ENCODE data around the gene C1orf141.
"Not testable (repeated sequence)": the region's sequence is repeated elsewhere in the genome, so short reads cannot be mapped to it uniquely, and the experiment has no call there.

The C1orf141 gene

DNA sequence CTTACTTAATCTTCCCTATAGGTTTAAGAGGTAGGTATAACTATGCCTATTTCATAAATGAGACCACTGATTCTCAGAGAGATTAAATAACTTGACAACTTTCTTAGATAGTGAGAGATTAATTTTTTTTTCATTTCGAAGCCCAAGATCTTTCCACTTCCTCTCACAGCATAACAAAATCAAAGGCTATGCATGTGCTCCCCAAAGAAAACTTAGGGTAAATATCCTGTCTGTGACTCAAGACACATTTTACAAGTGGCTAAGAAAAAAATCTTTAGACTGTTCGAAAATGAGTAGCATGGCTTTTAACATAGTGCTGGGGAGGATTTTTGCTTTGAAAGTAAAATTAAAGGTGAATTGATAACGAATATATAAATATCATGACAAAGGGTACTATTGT, 8.2 kb upstream of the C1orf141 start:
- DNase-seq (ENCODE audit: low spot score): no peak

DNA sequence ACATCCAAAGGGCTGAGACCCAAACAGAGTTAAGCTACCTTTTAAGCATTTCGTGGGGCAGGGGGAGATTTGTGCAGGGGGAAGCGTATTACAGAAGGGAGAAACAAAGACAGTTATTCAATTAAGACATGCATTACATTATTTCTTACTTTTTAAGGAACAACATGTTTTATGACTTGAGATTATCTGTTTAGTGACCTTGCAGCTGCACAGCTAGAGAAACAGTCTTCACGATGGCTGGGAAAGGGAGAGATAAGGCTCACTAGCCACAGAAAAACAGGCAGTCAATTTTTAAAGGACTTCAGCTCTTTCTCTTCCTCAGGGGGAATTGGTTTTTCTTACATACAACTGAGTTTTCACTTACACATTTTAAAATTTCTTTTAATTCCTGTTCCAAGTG, 7.1 kb upstream of the C1orf141 start:
- not testable (repeated sequence) for DNase-seq (ENCODE audit: low spot score)

DNA sequence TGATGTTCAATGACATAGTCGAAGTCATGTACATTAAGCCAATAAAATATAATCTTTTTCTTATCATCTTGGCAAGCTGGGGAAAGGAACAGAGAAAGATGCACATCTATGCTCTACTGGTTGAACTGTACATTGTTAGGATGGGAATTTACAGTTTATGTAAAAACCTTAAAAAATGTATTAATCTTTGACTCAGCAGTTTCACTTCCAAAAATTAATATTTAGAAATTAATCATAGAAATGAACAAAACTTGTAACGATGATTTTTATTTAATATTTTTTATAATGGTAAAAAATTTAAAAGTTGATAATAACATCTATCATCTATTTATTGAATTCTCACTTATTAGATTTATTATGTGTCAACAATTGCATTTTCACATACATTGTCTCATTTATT, 5.7 kb upstream of the C1orf141 start:
- no peak for DNase-seq (ENCODE audit: low spot score)

DNA sequence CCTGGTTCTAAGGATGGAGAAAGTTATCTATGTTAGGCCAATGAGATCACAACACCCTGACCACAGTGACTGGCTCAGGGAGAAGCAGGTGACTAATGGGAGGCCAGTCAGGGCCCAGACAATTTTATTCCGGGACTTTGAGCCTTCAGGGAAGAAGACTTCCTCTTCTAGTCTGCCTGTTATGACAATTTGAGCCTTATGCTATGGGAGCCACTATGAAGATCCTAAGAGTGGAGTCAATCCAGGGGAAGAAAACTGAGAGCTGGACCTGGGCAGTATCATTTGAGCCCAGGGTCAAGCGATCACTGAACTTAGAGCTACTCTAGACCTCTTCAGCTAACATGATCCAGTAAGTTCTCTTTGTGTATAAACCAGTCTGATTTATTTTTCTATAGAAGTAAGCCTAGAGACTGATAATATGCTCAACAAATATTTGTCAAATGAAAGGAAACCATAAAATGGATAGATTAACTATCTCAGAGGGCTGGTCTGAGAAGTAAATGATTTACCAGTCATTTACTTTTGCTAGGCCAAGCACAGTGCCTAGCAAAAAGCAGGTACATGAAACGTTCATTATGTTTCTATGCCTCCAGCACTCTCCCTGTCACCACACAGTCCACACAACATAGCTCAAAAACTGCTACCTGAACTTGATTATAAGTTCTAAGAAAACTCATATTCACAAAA, 4.2 kb upstream of the C1orf141 start:
- no peak for DNase-seq (ENCODE audit: low spot score)

DNA sequence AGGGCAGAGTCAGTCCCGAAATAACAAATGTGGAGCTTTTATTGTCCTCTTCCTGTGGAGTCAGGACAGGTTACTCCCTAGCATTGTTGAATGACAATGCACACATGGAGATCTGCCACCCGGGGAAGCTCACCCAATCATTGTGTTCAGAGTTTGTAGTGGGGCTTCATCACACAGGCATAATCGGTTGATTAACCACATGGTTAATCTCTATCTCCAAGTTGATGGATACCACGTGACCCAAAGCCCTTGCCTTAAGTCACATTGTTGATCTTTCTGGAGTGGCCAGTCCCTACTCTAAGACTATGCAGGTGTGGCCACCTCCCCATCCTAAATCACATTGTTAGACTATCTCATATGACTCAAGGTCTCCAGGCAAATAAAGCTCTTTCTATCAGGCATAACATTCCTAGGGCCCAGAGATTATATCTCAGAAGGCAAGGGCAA, 2.6 kb upstream of the C1orf141 start:
- no peak for DNase-seq (ENCODE audit: low spot score)

DNA sequence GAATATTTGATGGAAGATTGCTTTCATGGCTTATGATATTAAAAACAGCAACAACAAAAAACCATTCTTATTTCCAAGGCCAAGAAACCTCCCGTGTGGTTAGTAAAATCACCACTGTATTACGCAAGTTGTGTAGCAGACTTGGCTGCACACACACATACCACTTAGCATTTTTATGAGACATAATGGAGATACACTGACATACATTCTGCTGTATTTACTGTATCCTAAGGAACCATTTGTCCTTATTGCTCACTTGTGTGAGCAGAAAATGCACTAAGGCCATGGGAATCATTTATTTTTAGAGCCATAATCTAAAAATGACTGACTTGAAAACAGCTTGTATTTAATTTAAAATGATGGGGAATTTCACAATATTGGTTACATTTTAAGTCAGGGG, 584 bp upstream of the C1orf141 start:
- no peak for DNase-seq (ENCODE audit: low spot score)

DNA sequence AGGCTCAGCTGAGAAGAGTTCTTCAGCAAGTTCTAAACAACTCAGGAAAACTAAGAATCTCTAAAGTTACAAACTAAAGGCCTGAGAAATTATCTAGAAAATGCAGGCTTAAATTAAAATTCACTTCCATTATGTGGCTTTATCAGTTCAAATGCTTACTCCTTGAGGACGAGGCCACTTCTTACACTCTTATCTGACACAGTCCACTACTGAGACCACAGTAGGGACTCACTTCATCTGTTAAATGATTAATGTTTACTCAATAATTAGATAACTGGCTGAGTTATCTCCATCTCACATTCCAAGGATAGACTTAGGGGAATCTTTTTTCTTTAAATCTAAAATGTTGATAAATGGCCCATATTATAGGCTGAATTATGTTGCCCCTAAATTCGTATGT, 1.6 kb downstream of the C1orf141 start:
- DNase-seq (ENCODE audit: low spot score): no peak

DNA sequence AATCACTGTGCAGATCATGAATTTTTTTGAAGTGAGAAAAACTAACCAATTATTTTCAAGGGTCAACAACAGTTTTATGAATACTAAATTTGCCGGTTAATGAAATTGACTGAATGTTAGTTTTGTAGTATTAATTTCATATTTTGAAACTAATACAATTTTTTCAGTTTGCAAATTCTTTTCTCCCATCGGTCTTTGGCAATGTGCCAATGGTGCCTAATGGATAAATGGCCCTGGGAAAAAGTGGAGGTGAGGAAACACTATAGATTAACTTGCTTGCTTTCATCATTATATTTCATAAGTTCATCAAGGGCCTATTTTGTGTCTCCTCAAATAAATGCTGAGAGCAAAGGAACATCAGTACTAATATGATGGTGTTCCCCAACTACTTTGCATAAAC, 4.1 kb downstream of the C1orf141 start:
- DNase-seq (ENCODE audit: low spot score): no peak

DNA sequence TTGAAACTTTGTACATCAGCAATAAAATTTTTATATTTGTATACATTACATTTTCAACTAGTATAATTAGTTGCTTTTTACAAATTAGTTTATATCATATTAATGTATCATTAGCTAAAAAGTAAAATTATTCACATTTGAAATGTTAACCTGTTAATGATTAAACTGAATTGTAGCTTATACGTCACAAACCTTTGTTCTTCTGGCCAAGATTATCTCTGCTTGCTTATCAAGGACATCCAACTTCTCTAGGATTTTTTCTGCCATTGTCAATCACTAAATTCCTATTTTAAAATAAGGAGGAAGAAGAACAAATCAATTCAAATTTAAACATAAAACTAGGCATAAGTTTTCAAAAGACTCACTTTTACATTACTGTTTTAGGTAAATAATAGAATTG, 7.8 kb downstream of the C1orf141 start:
- no peak for DNase-seq (ENCODE audit: low spot score)

DNA sequence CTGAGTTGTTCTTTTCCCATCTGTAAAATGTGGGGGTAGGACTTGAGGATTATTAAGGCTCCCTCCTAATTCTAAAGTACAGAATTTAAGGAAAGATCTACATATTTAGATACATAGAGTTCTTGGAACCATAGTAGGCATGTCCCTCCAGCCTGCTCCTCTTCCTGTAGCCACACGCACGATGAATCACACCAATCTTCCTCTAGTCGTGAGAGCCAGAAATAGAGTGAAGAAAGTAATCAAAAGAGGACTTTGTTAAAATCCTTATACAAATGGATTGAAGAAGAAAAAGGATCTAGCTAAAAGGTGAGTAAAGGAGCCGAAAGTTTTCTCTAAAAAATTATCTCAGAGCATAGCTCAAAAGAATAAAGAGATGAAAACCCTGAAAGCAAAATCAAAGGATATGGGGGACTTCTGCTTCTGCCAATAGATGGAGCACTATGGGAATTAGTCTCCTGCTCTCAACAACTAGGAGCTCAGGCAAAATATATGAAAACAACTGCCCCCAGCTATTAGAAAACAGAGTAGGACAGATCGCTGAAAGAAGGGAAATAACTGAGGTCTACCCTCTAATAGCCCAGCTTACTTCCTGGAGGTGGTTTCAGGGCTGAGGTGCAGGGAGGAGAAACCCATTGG, 8.5 kb downstream of the C1orf141 start:
- DNase-seq (ENCODE audit: low spot score): no peak

DNA sequence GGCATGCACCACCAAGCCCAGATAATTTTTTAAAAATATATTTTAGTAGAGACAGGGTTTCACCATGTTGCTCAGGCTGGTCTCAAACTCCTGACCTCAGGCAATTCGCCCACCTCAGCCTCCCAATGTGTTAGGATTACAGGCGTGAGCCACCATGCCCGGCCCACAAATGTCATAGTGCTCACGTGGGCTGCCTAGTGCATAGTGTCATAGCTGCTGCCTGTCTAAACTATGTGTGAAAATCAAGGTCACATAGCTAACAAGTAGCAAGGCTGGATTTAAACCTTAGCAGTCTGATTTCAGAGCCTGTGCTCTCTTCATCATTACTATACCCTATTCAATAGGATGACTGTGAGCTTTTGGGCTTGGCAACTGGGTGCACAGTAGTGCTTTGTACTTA, 10.3 kb downstream of the C1orf141 start:
- DNase-seq (ENCODE audit: low spot score): no peak

DNA sequence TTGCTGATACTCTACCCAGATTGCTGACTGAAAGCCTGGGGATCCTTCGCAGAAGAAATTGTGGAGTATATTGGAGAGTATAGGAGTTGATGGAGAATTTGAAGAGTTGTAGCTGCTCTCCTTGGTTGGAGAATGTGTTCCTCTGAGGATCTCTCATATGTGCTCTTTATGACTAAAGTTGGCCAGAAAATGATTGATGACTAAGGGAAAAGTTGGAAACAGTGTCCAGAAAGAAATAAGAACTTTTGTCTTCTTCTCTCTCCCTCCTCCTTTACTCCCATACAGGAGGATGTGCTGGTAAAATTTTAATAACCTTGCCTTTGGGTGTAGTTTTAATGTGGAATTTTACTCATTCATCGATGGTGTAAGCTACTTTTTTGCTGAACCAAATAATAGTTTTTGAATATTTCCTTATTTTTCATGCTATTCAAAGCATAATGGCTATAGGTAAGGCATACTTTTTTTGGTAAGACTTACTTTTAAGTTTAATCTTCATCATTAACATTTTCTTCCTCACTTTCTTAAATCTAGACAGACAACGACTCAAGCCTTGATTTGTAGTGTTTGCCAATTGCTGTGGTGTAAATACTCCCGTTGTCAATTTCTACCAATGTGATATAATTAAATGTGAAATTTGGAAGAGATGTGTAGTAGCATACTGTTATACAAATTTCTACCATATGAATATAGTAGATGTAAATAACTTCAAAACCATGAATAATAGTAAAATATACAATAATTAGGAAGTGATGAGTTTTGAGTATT, 13.7 kb downstream of the C1orf141 start:
- DNase-seq (ENCODE audit: low spot score): no peak

DNA sequence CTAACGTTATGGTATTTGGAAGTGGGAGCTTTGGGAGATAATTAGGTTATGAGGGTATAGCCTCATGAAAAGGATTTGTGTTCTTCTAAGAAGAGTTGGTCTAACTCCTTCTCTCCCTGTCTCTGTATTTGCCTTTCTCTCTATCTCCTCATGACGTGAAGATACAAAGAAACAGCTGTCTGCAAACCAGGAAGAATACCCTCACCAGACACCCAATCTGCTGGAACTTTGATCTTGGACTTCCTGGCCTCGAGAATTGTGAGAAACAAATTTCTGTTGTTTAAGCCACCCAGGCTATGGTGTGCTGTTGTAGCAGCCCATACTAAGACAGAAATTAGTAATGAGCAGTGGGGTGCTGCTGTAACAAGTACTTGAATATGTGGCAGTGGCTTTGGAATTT, 16.1 kb downstream of the C1orf141 start:
- DNase-seq (ENCODE audit: low spot score): no peak

DNA sequence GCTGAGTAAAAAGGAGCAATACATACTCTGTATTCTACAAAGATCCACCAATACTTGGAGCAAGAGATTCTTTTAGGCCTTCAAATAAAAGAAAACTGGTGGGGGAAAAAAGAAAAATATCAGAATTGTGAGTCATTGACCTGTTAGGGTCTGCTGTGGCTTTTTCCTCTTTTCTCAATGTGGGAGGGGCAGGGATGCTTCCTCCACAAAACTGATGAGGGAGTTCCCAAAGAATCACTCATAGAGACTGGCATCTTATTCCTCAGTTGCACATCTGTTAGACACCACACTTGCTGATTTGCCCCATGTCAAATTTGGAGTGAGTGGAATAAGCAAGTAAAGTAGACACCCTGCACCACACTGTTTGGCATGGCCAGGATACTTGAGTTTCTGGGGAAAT, 16.6 kb downstream of the C1orf141 start:
- no peak for DNase-seq (ENCODE audit: low spot score)

DNA sequence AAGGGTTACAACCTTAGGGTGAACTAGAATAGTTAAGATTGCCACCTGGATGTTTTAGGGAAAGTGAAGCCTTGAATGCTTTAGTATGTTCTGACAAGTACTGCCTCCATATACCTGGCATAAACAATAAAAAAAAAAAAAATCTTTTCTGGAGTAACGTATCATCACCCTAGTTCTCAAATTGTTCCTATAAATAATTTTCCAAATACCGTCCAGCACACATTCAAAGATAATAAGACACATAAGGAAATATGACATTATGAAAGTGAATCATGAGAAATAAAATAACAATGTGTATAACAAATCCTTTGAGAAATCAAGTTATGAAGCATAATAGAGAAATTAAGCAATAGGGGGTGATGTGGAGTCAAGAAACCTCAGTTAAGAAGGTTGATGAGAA, 20.6 kb downstream of the C1orf141 start:
- no peak for DNase-seq (ENCODE audit: low spot score)

DNA sequence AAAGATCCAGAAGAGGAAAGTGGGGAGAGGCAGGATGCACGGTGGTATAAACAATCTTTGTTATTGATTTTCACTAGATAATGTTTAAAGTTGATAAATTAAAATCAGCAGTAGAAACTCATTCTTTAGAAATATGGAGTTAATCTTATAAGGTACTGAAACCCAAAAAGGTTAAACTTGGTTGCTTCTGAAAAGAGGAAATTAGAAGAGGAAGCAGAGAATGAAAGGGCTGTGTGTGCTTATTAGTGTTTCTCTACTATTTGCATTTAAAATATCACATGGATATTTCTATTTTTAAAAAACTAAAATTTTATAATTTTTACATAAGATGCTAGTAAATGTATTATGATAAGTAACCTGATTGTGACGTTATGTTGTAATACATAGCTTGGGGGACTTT, 24.4 kb downstream of the C1orf141 start:
- DNase-seq (ENCODE audit: low spot score): no peak

DNA sequence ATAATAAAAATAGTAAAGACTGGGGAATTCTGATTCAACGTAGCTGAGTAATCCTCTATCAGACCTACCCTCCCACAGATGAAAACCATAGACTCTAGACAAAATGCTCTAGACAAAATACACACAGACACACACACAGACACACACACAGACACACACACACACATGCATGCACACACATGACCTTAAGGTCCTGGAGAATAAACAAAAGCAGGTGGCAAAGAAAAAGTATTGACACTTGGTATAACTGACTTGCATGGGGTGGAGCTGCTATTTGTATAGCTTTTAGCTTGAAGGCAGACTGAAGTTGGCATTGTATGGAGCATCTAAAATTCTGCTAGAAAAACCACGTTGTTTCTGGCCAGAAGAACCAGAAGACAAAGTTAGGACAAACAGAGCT, 29.3 kb downstream of the C1orf141 start:
- no peak for DNase-seq (ENCODE audit: low spot score)

DNA sequence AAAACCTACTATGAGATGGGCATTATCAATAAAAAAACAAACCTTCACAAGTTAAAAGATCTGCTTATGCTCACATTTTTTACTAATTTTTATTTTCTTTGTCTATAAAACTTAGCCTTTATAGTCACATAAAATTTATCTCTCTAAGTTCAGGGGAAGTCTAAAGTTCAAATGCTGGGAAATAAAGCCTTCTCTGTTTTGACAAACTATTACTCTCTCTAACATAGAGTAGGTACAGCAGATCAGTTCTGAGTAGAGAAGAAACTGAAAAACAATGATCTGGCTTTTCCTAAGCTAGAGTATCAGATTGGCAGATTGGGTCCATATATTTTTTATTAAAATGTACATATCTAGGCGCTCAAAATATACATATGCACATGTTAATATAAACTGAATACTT, 31.2 kb downstream of the C1orf141 start:
- DNase-seq (ENCODE audit: low spot score): no peak

DNA sequence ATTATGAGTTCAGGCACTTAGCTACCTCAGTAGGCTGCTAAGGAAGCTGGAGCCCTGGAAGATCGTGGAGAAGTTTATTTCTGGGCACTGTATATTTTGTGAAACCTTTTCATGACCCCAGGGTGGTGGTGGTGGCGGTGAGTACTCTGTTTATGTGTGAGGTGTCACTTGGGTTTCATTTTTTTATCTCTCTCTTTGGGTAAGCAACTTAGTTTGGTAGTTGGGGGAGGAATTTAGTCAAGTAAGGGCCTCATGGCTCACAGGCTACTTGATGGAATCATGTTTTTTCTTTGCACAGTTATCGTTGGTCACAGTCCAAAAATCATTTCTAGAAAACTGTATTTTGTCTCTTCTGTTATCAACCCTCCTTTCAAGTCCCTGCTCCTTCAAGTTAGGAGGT, 33.9 kb downstream of the C1orf141 start:
- DNase-seq (ENCODE audit: low spot score): no peak

DNA sequence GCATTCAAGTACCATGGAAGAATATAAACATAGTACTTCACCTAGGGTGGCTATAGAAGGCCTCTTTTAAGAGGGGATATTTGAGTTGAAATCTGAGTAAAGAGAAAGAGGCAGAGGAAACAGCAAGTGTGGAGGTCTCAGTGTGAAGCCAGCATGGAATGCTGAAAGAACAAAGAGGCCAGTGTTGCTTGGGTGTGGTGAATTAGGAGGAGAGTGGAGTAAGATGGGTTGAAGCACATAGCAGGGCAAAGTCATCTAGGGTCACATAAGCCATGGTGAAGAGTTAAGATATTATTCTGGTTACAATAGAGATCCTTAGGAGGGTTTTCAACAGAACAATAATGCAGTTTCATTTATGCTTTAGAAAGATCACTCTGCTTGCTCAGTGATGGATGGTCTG, 37.5 kb downstream of the C1orf141 start:
- DNase-seq (ENCODE audit: low spot score): no peak

DNA sequence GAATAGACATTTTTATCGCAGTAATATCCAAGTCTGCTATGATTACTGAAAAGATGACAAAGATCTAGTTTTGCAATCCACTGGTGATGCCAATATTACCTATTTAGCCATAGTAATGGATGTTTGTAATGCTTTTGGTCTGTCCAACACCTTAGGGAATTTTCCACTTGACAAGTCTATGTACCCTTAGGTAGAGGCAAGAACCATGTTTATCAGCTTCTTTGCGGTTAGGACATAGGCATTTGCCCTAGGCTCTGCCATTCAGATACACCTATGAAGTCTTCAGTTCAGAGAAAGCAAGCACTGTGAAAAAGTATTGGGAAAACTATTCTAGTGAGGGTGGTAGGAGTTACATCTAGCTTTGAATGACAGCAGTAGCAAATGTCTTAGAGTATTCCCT, 40.6 kb downstream of the C1orf141 start:
- DNase-seq (ENCODE audit: low spot score): no peak

DNA sequence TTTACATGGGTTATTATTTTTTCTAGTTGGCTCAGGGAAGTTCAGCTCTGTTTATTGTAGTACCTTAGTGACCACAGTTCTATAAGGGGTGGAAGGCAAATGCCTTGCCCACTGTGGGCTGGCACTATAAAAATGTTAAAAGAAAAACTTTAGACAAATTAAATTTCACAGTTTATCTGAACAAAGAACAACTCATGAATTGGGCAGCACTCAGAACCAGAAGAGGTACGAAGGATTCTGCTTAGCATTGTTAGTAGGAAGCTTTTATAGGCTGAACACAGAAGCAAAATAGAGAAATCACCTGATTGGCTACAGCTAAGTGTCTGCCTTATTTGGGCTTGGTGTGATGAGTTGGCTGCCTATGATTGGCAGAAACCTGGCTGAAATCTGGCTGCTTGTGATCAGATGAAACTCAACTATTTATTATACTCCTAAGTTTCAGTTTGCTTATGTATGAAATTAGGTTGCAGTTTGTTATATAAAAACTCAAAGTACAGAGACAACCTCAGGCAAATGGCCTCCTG, 45.0 kb downstream of the C1orf141 start:
- no peak for DNase-seq (ENCODE audit: low spot score)

DNA sequence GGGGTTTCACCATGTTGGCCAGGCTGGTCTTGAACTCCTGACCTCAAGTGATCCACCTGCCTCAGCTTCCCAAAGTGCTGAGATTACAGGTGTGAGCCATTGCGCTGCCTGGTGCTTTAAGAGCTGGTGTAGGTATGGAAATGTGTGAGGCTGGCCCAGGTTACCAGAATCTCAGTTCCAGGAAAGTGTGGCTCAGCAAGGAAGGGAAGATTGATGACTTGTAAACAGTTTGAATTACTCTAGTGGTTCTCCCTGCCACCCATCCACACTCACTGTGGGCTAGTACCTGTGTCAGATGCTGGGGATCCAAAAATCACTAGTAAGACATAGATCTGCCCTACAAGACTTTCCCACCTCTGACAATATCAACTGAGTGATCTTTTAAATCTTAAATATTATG, 46.3 kb downstream of the C1orf141 start:
- DNase-seq (ENCODE audit: low spot score): no peak

All from putamen (tissue), 1 donor.